ENCODE results near the gene PJA2.
"Not testable (repeated sequence)": the region's sequence is repeated elsewhere in the genome, so short reads cannot be mapped to it uniquely, and the experiment has no call there.

Gene PJA2

DNA sequence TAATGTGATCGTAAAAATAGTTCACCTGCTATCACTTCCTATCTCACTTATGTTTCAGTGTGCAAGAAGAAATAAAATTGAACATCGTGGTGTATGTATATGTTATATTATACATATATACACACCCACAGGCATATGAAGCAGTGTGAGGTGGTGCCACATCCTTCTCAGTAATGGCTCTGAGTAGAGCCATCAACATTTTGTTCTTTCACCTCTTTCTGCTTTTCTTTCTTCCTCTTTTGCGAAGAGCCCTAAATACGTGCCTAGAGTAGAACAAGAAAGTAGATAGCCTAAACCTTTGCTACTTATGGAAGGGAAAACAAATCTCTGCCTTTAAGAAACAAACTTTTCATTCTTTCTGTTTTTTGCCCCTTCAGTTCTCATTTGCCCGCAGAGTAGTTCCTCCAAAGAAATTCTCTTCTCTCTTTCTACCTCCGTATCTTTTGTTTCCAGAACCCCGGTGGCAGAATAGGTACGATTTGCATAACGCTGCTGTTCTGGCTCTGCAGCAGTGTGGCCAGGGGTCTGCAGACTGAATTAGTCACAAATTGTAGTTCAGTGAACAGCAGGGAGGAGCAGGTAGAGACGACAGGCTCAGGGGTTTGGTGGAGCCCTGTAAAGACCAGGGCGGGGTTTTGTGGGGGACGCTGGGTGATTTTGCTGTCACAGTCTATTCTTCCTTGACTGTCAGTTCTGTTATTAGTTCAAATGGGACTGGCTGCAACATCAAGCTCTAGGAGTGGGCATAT lies 40.5 kb upstream of the PJA2 start:
- TF ChIP-seq, protein P1, sequence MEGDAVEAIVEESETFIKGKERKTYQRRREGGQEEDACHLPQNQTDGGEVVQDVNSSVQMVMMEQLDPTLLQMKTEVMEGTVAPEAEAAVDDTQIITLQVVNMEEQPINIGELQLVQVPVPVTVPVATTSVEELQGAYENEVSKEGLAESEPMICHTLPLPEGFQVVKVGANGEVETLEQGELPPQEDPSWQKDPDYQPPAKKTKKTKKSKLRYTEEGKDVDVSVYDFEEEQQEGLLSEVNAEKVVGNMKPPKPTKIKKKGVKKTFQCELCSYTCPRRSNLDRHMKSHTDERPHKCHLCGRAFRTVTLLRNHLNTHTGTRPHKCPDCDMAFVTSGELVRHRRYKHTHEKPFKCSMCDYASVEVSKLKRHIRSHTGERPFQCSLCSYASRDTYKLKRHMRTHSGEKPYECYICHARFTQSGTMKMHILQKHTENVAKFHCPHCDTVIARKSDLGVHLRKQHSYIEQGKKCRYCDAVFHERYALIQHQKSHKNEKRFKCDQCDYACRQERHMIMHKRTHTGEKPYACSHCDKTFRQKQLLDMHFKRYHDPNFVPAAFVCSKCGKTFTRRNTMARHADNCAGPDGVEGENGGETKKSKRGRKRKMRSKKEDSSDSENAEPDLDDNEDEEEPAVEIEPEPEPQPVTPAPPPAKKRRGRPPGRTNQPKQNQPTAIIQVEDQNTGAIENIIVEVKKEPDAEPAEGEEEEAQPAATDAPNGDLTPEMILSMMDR (IDR thresholded peaks at IDR 0.05; ENCODE audit: insufficient read depth, low read depth, low read length, missing control alignments): no peak
- H3K4me3 ChIP-seq (ENCODE audit: low read depth, low read length): no peak overlapping the region
- no peak for DNase-seq (ENCODE audit: low read depth)

DNA sequence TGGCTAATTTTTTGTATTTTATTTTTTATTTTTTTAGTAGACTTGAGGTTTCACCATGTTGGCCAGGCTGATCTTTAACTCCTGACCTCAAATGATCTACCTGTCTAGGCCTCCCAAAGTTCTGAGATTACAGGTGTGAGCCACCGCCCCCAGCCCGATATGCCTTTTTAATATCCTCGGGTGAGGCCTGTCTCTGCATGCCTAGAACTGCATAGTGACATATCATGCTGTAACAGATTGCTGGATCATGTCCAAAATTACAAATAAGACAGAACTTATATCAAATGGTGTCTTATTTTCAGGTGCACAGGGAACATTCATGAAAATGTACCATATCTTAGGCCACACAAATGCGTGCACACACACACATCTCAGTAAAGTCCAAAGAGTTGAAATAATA lies 39.1 kb upstream of the PJA2 start:
- no peak overlapping the region for H3K4me3 ChIP-seq (ENCODE audit: low read depth, low read length)
- no peak for DNase-seq (ENCODE audit: low read depth)
- TF ChIP-seq, protein P1 (IDR thresholded peaks at IDR 0.05; ENCODE audit: insufficient read depth, low read depth, low read length, missing control alignments): no peak

DNA sequence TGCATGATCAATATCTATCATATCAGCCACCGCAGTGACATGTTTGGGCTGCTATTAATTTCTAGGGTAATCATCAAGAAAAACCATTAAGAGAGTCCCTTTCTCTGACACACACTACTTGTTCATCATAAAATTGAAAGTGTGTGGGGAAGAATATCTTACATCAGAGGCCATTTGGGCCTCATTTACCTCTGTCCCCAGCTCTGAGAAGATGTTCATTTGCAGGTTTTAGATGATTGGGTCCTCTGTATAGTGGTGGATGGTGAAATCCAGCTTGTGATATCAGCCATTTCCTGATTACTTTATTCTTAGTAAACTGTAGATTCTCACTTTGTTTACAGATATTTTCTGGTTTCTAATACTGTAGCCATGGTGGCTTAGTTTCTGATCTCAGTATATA lies 29.8 kb upstream of the PJA2 start:
- H3K4me3 ChIP-seq (ENCODE audit: low read depth, low read length): no peak overlapping the region
- TF ChIP-seq, protein P1 (IDR thresholded peaks at IDR 0.05; ENCODE audit: insufficient read depth, low read depth, low read length, missing control alignments): no peak
- DNase-seq (ENCODE audit: low read depth): no peak

DNA sequence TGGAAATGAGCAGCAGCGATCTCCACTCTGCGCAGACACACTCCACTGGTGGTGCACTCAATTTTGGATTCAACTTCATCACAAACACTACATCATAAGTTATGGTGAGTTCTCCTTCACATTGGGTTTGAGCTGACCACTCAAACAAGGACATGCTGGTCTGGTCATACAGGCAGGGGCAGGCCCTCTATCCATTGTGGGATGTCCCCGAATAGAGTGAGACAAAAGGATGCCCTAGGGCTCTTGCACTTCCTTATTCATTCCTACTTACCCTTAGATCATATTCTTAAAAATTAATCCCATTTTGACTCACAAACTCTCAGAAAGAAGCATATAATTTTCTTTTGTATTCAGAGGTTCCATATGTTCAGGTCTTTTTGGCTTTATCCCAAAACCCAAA lies 16.3 kb upstream of the PJA2 start:
- no peak for DNase-seq (ENCODE audit: low read depth)
- TF ChIP-seq, protein P1 (IDR thresholded peaks at IDR 0.05; ENCODE audit: insufficient read depth, low read depth, low read length, missing control alignments): no peak

DNA sequence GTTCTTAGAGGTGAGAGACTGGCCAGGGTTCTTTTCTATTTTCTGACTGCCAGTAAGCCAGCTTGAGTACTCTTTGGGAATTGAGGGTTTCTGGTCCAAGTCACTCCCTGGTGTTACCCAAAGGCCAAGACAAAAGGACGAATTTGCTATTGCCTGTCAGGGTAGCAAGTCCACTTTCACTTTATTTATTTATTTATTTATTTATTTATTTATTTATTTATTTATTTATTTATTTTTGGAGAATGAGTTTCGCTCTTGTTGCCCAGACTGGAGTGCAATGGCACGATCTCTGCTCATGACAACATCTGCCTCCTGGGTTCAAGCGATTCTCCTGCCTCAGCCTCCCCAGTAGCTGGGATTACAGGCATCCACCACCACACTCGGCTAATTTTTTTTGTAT lies 15.7 kb upstream of the PJA2 start:
- not testable (repeated sequence) for H3K4me3 ChIP-seq (ENCODE audit: low read depth, low read length); DNase-seq (ENCODE audit: low read depth)

More for the DNA sequence above, 16.3 kb upstream of the PJA2 start:
- no peak overlapping the region for H3K4me3 ChIP-seq (ENCODE audit: low read depth, low read length)

DNA sequence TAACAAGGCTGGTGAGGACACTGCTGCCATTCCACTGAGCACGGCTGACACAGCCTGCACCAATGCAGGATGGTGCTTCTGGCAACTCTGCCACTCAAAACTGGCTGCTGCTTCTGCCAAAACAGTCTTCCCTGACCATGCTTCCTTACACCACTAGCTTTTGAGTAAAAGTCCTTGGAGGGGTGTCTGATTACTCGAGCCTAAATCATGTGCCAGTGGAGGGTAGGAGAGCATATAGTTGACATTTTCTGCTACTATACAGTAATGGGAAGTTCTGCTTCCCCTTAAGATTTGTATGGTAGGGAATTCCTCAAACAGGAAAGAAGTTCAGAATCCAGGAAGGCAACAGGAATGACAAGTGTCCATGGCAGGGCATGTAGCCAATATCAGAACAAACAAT lies 12.2 kb upstream of the PJA2 start:
- no peak for DNase-seq (ENCODE audit: low read depth)
- no peak overlapping the region for H3K4me3 ChIP-seq (ENCODE audit: low read depth, low read length)
- TF ChIP-seq, protein P1 (IDR thresholded peaks at IDR 0.05; ENCODE audit: insufficient read depth, low read depth, low read length, missing control alignments): no peak

DNA sequence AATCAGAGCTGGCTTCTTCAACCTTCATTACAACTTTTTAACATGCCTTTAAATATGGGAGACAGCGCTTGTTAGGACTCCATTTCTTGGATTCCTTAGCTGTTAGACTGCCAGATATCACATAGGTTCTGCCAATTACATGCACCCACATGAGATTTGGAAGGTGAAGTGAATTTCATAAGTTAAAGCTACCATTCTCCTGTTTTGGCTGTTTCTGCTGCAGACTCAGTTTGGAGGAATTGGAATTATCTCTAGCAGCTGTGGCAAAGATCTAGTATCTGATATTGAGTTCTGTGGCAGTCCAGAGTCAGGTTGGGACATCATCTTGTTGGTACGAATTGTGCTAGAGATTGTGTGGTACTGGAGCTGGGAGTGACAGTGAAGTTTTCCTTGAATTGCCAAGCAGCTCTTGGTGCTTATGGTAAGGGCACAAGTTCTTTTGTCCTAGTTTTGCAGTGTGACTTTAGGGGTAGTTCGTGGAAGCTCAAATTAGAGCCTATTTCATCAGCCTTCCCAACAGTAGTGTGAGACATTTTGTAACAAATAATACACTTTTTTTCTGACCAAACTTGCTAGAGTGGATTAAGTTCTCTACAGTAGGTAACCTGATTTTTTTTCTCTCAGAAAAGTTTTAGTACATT lies 9.1 kb upstream of the PJA2 start:
- no peak overlapping the region for H3K4me3 ChIP-seq (ENCODE audit: low read depth, low read length)
- no peak for DNase-seq (ENCODE audit: low read depth)
- TF ChIP-seq, protein P1 (IDR thresholded peaks at IDR 0.05; ENCODE audit: insufficient read depth, low read depth, low read length, missing control alignments): no peak

Measured in GM12865 (cell line).